Stimulated activated naive B cell treated with anti-CD40 and anti-IgM and Interleukin-4, amounts not matched to agents 10 μg/mL and 1 μg/mL and 100 μg/mL, for 72 hours (primary cell): ENCODE data around the gene XPO4.

Source experiments
- ATAC-seq, 2 donors: fragments of 150-1000 bp; cut with Tn5 transposase; replicated peaks; 2 replicates each; pipeline ENCODE4 v1.10.0; 2021; ENCODE audit warnings: moderate library complexity in 1 of 2
- DNase-seq: peaks from one replicate; pipeline ENCODE4 v3.0.0; 2021
- H3K27ac Mint-ChIP-seq: one replicate; pipeline ENCODE4 v1.8.0; 2022; ENCODE audit warnings: mild to moderate bottlenecking, mixed read lengths
- H3K27me3 Mint-ChIP-seq, 2 donors: one replicate each; pipeline ENCODE4 v1.8.0; 2022; ENCODE audit warnings: mixed read lengths in 2 of 2
- H3K36me3 Mint-ChIP-seq, 2 donors: one replicate each; pipeline ENCODE4 v1.8.0; 2022; ENCODE audit warnings: mixed read lengths in 2 of 2, mild to moderate bottlenecking in 1 of 2
- H3K4me1 Mint-ChIP-seq, 2 donors: one replicate each; pipeline ENCODE4 v1.8.0; 2022; ENCODE audit warnings: mixed read lengths in 2 of 2, mild to moderate bottlenecking in 1 of 2
- H3K4me3 Mint-ChIP-seq, 2 donors: one replicate each; pipeline ENCODE4 v1.8.0; 2022; ENCODE audit warnings: mild to moderate bottlenecking in 2 of 2, mixed read lengths in 2 of 2, moderate library complexity in 1 of 2
- H3K9me3 Mint-ChIP-seq, 2 donors: one replicate each; pipeline ENCODE4 v1.8.0; 2022; ENCODE audit warnings: mixed read lengths in 2 of 2, mild to moderate bottlenecking in 1 of 2

XPO4 gene

DNA sequence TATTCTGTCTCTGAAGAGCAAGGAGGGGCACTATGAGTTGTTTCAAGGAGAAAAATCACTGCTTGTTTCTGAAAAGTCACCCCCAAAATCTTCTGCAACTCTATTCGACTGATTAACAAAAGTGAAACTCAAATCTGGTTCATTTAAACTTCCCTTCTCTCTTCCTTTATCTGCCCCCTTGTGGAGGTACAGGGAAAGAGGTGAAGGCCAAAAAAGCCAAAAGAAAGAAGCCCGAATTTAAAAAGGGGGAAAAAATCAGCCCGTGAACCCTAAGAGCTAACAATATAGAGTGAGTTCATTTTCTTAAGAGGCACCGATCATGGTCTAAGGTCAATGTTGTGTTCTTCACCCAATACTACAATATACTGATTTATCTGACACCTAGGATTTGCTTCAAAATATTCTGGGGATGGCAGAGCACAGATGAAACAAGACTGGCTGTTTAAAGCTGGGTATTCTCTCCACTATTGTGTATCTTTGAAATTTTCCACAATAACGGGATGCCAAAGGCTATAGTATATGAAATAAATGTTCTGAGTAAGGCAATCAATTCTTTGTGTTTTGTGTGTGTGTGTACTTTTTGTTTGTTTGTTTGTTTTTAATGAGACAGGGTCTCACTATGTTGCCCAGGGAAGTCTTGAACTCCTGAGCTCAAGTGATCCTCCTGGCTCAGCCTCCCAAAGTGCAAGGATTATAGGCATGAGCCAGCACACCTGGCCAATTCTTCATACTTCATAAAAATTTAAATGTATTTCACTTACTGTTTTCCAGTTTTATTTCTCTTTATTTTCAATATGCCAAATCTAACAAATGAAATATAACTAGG lies 73.8 kb downstream of the XPO4 start:
- peaks cover 6 to 7% of the 10 kb centered on the region in 2 donors for H3K4me1 Mint-ChIP-seq
- H3K9me3 Mint-ChIP-seq, result no peaks in the 10 kb centered on the region
- peaks cover 11 to 15% of the 10 kb centered on the region in 2 donors for H3K36me3 Mint-ChIP-seq
- peak; percentile 6 for DNase-seq
- H3K27me3 Mint-ChIP-seq, result no peaks in the 10 kb centered on the region
- H3K4me3 Mint-ChIP-seq, result peak overlapping the region in 1 of 2 donors; percentile 36
- peak; percentile 59 to 69 for ATAC-seq
- H3K27ac Mint-ChIP-seq, result no peak overlapping the region

DNA sequence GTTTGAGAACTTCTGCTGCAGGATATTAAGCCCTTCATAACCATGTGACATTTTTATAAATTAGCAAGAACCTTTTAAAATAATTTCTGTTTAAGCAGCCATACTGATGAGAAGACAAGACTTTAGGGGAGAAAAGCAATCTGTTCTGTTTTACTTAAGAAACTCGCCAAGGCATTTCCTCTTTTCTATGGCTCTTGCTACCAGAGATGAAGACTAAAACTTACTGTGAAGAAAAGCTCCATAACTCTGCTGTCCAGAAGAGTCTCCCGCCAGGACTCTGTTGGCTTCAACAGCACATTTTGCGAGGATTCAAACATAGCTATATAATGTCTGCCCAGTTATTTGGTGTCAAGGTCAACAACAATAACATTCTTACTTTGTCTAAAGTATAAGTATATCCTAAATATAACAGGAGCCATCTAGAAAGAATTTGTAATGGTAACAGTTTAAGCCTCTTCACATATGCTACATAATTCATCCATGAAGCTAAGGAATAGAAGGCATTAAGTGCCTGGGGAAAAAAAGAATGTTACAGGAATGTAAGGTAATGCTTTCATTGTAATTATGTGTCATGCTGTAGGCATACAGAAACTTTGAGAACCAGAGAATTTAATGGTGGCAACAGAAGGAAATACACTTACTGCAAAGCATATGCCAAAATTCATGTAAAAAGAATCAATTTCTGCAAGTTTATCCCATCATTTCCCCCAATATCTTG lies 75.5 kb downstream of the XPO4 start:
- Mint-ChIP-seq H3K36me3 (peaks cover 9 to 12% of the 10 kb centered on the region in 2 donors), H3K27me3 (no peaks in the 10 kb centered on the region), H3K4me3 (no peak overlapping the region), H3K4me1 (peaks cover 6 to 7% of the 10 kb centered on the region in 2 donors), H3K27ac (no peak overlapping the region), H3K9me3 (no peaks in the 10 kb centered on the region)
- no peak for ATAC-seq
- no peak for DNase-seq

DNA sequence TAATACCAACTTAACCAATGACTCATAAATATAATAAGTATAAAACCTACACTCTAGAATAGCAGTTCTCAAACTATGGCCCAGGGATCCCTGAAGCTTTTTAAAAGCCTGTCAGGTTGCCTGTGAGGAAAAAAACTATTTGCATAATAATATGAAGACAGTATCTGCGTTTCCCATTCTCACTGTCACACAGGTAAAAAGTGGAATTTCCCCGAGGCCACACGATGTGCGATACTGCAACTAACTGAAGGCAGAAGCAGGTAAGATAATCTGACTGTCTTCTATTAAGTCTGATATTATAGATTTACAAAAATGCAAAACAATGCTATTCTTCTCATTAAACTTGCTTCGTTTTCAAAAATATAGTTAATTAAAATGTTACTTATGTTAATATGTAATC lies 76.2 kb downstream of the XPO4 start:
- no peak overlapping the region for H3K4me3 Mint-ChIP-seq

DNA sequence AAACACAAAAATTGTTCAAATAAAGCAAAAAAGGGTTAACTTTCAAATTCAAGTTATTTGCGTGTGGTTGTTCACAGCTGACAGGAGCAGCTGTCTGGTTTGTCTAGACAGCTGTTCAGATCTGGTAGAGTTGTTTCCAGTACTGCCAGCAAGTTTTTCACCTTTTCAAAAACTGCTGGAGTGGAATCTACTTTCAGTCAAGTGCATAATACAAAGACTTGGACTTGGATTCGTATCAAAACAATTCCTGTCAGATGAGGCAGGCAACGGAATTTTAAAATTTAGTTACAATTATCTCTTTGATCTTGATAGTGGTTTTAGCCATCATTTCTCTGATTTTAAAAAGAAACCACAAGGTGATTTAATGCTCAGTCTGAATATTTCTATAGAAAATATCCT lies 77.1 kb downstream of the XPO4 start:
- ATAC-seq, result no peak
- no peak for DNase-seq
- no peaks in the 10 kb centered on the region for H3K27me3 Mint-ChIP-seq
- no peak overlapping the region for H3K27ac Mint-ChIP-seq
- peaks cover 6 to 7% of the 10 kb centered on the region in 2 donors for H3K4me1 Mint-ChIP-seq
- no peaks in the 10 kb centered on the region for H3K9me3 Mint-ChIP-seq
- H3K4me3 Mint-ChIP-seq, result no peak overlapping the region
- H3K36me3 Mint-ChIP-seq, result peaks cover 8 to 13% of the 10 kb centered on the region in 2 donors

More for the DNA sequence above, 76.2 kb downstream of the XPO4 start:
- Mint-ChIP-seq H3K27ac (no peak overlapping the region), H3K4me1 (peaks cover 6 to 7% of the 10 kb centered on the region in 2 donors), H3K9me3 (no peaks in the 10 kb centered on the region), H3K36me3 (peaks cover 6 to 11% of the 10 kb centered on the region in 2 donors), H3K27me3 (no peaks in the 10 kb centered on the region)
- DNase-seq (no peak), ATAC-seq (no peak)

DNA sequence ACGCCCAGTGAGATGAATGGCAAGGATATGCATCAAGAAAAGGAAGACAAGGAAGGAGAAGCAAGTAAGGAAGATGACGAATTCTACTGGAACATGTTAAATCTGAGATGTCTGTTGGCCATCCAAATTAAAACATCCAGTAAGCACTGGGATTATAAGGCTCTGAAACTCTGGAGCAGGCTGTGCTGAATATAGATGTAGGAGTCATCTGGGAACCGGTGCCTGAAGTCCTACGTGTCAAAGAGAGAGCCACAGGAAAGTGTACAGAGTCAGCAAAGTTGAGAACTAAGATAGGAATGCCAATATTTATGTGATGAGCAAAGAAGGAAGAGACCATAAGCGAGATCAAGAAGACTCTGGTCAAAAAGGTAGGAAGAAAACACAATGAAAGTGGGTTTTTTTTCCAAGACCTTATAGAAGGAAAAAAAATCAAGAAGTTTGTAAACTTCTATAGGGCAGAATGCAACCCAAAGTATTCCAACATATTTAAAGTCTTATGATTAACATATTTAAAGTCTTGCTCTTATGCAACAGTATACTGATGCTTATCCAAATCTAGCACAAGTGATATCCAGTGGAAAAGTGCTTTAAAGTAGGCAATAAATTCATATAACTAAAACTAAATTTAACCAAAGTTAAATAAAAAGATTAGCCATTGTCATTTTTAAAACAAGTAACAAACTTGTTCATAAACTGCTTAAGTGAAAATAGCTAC lies 77.6 kb downstream of the XPO4 start:
- DNase-seq, result no peak
- ATAC-seq, result no peak
- Mint-ChIP-seq H3K27ac (no peak overlapping the region), H3K4me1 (peaks cover 6 to 7% of the 10 kb centered on the region in 2 donors), H3K36me3 (peaks cover 11 to 14% of the 10 kb centered on the region in 2 donors), H3K4me3 (no peak overlapping the region), H3K27me3 (no peaks in the 10 kb centered on the region), H3K9me3 (no peaks in the 10 kb centered on the region)

DNA sequence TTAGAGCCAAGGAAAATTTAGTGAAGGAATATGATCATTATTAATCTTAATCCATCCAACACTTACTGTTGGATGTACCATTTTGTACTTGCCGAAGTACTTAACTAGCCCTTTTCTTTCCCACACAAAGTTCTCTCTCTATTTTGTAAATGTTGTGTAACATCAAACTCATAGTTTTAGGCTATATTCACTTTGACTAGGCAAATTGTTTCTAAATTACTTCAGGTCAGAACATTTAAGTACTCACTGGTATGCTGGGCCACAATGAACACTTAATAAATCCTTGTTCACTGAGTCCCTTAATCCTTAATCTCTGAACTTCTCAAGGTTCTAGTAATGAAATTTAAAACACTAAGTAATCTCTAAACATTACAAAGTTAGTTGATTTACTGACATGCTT lies 79.5 kb downstream of the XPO4 start:
- DNase-seq (no peak), ATAC-seq (no peak)
- no peak overlapping the region for H3K27ac Mint-ChIP-seq
- no peak overlapping the region for H3K4me3 Mint-ChIP-seq
- H3K36me3 Mint-ChIP-seq, result peaks cover 13 to 22% of the 10 kb centered on the region in 2 donors
- no peaks in the 10 kb centered on the region for H3K27me3 Mint-ChIP-seq
- no peaks in the 10 kb centered on the region for H3K9me3 Mint-ChIP-seq
- H3K4me1 Mint-ChIP-seq, result no peaks in the 10 kb centered on the region

DNA sequence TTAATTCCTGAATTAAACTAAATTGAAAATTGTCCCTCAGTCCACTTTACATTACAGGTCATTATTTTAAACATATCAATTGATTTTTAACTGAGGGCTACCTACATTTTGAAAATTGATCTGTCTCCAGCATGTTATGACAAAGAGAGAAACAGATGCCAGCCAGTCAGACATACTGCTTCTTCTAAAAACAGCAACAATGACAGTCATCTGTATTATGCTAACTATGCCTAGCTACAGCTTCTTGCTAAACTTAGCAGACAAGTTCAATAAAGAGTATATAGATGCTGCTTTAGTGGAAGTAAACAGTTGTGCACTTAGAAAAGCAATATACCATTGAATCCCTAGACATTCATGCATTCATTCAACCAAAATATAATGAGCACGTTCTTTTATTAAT lies 80.1 kb downstream of the XPO4 start:
- no peaks in the 10 kb centered on the region for H3K27me3 Mint-ChIP-seq
- H3K4me1 Mint-ChIP-seq, result no peaks in the 10 kb centered on the region
- H3K27ac Mint-ChIP-seq, result no peak overlapping the region
- H3K9me3 Mint-ChIP-seq, result no peaks in the 10 kb centered on the region
- ATAC-seq (no peak), DNase-seq (no peak)
- peaks cover 14 to 29% of the 10 kb centered on the region in 2 donors for H3K36me3 Mint-ChIP-seq
- H3K4me3 Mint-ChIP-seq, result no peak overlapping the region

DNA sequence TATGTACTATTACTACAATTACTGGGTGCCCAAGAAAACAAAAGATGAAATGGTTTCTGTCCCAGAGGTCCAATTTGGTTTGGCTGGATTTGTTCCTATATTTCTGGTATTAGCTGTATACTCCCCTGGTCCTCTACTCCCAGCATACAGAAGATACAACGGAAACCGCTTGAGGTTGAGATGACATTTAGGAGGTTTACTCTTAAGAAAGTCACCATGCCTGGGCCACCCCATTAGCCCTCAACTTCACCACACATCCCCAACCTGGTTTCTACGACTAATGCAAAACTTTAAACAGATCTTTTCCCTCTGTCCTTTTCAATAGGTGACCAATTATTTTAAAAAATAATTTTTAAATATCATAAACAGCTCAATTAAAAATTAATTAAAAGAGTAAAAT lies 82.8 kb downstream of the XPO4 start:
- H3K27me3 Mint-ChIP-seq, result no peaks in the 10 kb centered on the region
- H3K4me3 Mint-ChIP-seq, result no peak overlapping the region
- ATAC-seq, result no peak
- no peaks in the 10 kb centered on the region for H3K9me3 Mint-ChIP-seq
- DNase-seq, result no peak
- no peaks in the 10 kb centered on the region for H3K4me1 Mint-ChIP-seq
- no peak overlapping the region for H3K27ac Mint-ChIP-seq
- H3K36me3 Mint-ChIP-seq, result peaks cover 20 to 37% of the 10 kb centered on the region in 2 donors

DNA sequence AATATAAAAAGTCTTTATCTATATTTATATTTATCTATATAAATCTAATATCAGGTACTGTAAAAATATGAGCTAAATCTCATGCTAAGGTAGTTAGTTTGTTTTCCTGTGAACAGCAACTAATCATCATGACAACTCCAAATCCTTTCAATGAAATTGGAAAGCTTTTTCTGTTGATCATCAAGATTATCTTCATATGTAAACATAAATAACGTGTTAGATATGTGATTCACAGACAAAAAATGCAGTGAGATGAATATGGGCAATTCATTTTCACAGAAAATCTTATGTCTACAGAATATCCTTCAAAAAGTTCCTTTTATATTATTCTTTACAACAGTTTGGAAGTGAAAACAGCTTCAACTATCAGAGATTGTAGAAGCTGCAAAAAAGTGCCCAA lies 87.1 kb downstream of the XPO4 start:
- Mint-ChIP-seq H3K27me3 (no peaks in the 10 kb centered on the region), H3K4me1 (peaks cover 5% of the 10 kb centered on the region in 2 donors), H3K9me3 (no peaks in the 10 kb centered on the region), H3K4me3 (no peak overlapping the region), H3K36me3 (peaks cover 31 to 51% of the 10 kb centered on the region in 2 donors), H3K27ac (no peak overlapping the region)
- ATAC-seq (no peak), DNase-seq (no peak)

DNA sequence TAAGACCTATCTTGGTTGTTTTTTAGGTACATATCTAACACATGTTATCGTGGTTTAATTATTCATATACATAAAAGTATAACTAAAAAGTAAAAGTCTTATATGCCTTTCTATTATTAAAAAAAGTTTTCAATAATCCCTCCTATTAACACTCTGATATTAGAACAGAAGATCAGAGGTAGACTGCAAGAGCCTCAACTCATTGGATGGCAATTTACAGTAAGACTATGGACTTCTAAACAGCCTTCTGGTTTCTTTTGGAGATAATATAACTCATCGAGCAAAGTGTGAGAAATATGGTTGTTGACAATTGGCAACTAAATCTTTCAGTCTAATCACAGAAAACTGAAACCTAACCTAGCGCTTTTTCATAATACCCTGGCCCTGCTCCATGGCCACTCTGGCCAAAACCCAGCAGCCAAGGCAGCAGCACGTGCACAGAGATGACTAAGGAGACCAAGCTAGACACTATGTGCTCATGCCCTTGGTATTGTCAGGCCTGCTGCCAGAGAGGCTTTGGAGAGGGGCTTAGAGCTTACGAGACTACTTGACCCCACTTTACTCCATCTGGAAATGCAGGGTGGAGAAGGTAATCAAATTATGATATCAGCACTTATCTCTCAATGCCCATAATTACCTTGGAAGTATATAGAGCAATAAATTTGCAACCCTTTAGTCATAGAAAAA lies 88.2 kb downstream of the XPO4 start:
- Mint-ChIP-seq H3K27ac (no peak overlapping the region), H3K4me1 (peaks cover 5% of the 10 kb centered on the region in 2 donors), H3K27me3 (no peaks in the 10 kb centered on the region), H3K36me3 (peaks cover 27 to 52% of the 10 kb centered on the region in 2 donors), H3K9me3 (no peaks in the 10 kb centered on the region), H3K4me3 (no peak overlapping the region)
- ATAC-seq (no peak), DNase-seq (no peak)

DNA sequence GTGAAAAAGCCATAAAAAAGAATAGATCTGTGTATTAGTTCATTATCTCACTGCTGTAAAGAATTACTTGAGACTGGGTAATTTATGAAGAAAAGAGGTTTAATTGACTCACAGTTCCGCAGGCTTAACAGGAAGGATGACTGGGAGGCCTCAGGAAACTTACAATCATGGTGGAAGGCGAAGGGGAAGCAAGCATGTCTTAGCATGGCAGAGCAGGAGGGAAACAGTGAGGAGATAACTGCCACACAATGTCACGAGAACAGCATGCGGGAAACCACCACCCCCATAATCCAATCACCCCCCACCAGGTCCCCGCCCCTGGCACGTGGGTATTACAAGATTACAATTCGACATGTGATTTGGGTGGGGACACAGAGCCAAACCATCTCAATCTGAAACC lies 89.7 kb downstream of the XPO4 start:
- no peak for DNase-seq
- Mint-ChIP-seq H3K27ac (no peak overlapping the region), H3K9me3 (no peaks in the 10 kb centered on the region), H3K4me1 (peaks cover 5% of the 10 kb centered on the region in 2 donors), H3K36me3 (peaks cover 30 to 50% of the 10 kb centered on the region in 2 donors), H3K27me3 (no peaks in the 10 kb centered on the region), H3K4me3 (no peak overlapping the region)
- no peak for ATAC-seq

DNA sequence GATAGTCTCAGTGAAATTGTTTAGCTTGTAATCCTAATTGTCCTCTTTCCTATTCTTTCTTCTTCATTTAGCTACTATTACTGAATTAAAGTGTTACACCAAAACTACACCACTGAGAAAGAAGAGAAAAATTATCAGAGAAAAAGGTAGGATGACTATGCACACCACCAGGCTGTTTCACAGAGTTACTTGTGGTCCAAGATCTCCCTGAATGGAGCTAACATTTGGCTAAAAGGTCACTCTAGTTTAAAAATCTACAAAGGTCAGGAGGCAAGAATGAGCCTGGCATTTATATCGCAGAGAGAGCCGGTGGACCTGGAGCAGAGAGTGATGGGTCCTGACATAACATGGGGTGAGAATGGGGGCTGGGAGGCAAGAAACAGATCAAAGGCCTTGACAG lies 91.7 kb downstream of the XPO4 start:
- H3K36me3 Mint-ChIP-seq, result peaks cover 28 to 47% of the 10 kb centered on the region in 2 donors
- ATAC-seq, result no peak
- no peaks in the 10 kb centered on the region for H3K27me3 Mint-ChIP-seq
- peaks cover 5% of the 10 kb centered on the region in 2 donors for H3K4me1 Mint-ChIP-seq
- DNase-seq, result no peak
- H3K27ac Mint-ChIP-seq, result peak overlapping the region; percentile 3
- H3K9me3 Mint-ChIP-seq, result no peaks in the 10 kb centered on the region
- H3K4me3 Mint-ChIP-seq, result no peak overlapping the region

DNA sequence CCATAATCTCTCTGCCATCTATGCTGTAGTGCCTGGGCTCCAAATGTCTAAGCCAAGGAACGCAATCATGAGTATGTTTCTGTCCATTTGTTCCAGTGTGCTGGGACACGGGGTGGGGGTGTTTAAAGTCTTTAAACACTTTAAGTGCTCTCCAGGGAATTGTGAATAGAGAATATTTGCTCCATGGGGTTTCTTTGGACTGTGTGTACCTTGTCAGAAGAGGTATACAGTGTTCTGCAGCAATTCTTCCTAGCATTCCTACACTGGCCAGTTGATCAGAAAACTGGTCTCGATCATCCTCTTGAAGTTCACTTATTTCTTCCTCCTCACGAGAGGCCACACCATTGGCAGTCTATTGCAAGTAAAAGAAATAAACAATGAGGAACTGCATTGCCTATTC lies 93.7 kb downstream of the XPO4 start:
- no peaks in the 10 kb centered on the region for H3K9me3 Mint-ChIP-seq
- H3K27ac Mint-ChIP-seq, result no peak overlapping the region
- peaks cover 5 to 10% of the 10 kb centered on the region in 2 donors for H3K4me1 Mint-ChIP-seq
- no peak overlapping the region for H3K4me3 Mint-ChIP-seq
- DNase-seq (no peak), ATAC-seq (no peak)
- no peaks in the 10 kb centered on the region for H3K27me3 Mint-ChIP-seq
- peaks cover 32 to 54% of the 10 kb centered on the region in 2 donors for H3K36me3 Mint-ChIP-seq
